ENCODE measurements around the gene SERPINE2.

GRCh38 chr2:223996391-223996790, 42.7 kb downstream of the SERPINE2 start:
- TF ChIP-seq POLR2A (IDR thresholded peaks at IDR 0.05; ENCODE audit: low read length) = no peak
- TF ChIP-seq GATA1 (IDR thresholded peaks at IDR 0.05; ENCODE audit: low read depth, low read length) = no peak

Data from erythroblast (primary cell).